DMS53 treated with DMSO at 0.1 percent for 48 hours (cell line): ENCODE results near the gene MALRD1.

ENCODE experiments used
- DNase-seq: peaks from one replicate; lab custom pipeline; 2025; ENCODE audit not compliant: unreplicated experiment; lab: John Stamatoyannopoulos, UW

The MALRD1 gene

GRCh38 chr10:19629567-19629966 is 581.0 kb downstream of the MALRD1 start:
- no peak for DNase-seq

- no peak for DNase-seq
Observed at GRCh38 chr10:19634163-19634562, 585.6 kb downstream of the MALRD1 start.

- peak; percentile 32 for DNase-seq
Observed at GRCh38 chr10:19638182-19638895, 589.7 kb downstream of the MALRD1 start.

- DNase-seq = no peak
Observed at GRCh38 chr10:19638896-19639233, 590.3 kb downstream of the MALRD1 start.

- DNase-seq = no peak
Observed at GRCh38 chr10:19640566-19641263, 592.1 kb downstream of the MALRD1 start.

- no peak for DNase-seq
Observed at GRCh38 chr10:19651549-19651948, 602.9 kb downstream of the MALRD1 start.

- no peak for DNase-seq
Observed at GRCh38 chr10:19652750-19653149, 604.1 kb downstream of the MALRD1 start.

- no peak for DNase-seq
Observed at GRCh38 chr10:19653931-19654330, 605.3 kb downstream of the MALRD1 start.

- no peak for DNase-seq
Observed at GRCh38 chr10:19654576-19654975, 606.0 kb downstream of the MALRD1 start.

GRCh38 chr10:19656420-19657042 is 607.9 kb downstream of the MALRD1 start:
- DNase-seq = no peak

GRCh38 chr10:19658131-19658530 is 609.5 kb downstream of the MALRD1 start:
- DNase-seq = no peak

- no peak for DNase-seq
Observed at GRCh38 chr10:19658622-19659233, 610.1 kb downstream of the MALRD1 start.

- DNase-seq = no peak
Observed at GRCh38 chr10:19659920-19660655, 611.5 kb downstream of the MALRD1 start.

GRCh38 chr10:19663344-19663743 is 614.7 kb downstream of the MALRD1 start:
- no peak for DNase-seq

GRCh38 chr10:19668116-19668515 is 619.5 kb downstream of the MALRD1 start:
- DNase-seq = no peak

- no peak for DNase-seq
Observed at GRCh38 chr10:19676063-19676462, 627.5 kb downstream of the MALRD1 start.

GRCh38 chr10:19683356-19683755 is 634.8 kb downstream of the MALRD1 start:
- no peak for DNase-seq

GRCh38 chr10:19683960-19684359 is 635.4 kb downstream of the MALRD1 start:
- no peak for DNase-seq

- DNase-seq = no peak
Observed at GRCh38 chr10:19688344-19688743, 639.7 kb downstream of the MALRD1 start.

GRCh38 chr10:19689231-19689630 is 640.6 kb downstream of the MALRD1 start:
- no peak for DNase-seq

GRCh38 chr10:19699299-19699698 is 650.7 kb downstream of the MALRD1 start:
- DNase-seq = no peak
